Lung (tissue), 12 donors: ENCODE results near the gene HNRNPA1. TPM values are rescaled to one million over a fixed set of nuclear protein-coding genes. Genes with fewer than 3 reads are reported as not detected.
A peak's percentile ranks its signal among the peaks of the same experiment; 100 is the strongest.

Experiments used
- ATAC-seq: fragments of 200-7000 bp; cut with Tn5 transposase; one replicate; pipeline ENCODE4 v1.9.1; 2020; ENCODE audit warnings: moderate number of reproducible peaks; ENCODE audit not compliant: insufficient read depth, low FRiP score
- DNase-seq, 3 donors: peaks; one replicate each; pipeline ENCODE4 v3.0.0-alpha.2; 2013 to 2017
- H3K27ac ChIP-seq, 2 donors: one replicate each; pipeline ENCODE4 v1.5.1; 2013; ENCODE audit warnings: mild to moderate bottlenecking in 2 of 2, moderate library complexity in 2 of 2, control low read depth in 1 of 2, inconsistent platforms in 1 of 2, low read depth in 1 of 2, low read length in 1 of 2
- H3K27me3 ChIP-seq, 3 donors: one replicate each; pipeline ENCODE4 v1.5.1; 2013; ENCODE audit warnings: low read length in 2 of 3; ENCODE audit not compliant: control insufficient read depth in 3 of 3, insufficient read depth in 3 of 3
- H3K36me3 ChIP-seq, 4 donors: one replicate each; pipeline ENCODE4 v1.5.1; 2013; ENCODE audit warnings: low read length in 4 of 4, mild to moderate bottlenecking in 1 of 4, moderate library complexity in 1 of 4; ENCODE audit not compliant: control insufficient read depth in 4 of 4, insufficient read depth in 4 of 4
- H3K4me1 ChIP-seq, 5 donors: one replicate each; pipeline ENCODE4 v1.5.1; 2013; ENCODE audit warnings: low read length in 5 of 5, mild to moderate bottlenecking in 2 of 5, moderate library complexity in 1 of 5; ENCODE audit not compliant: control insufficient read depth in 5 of 5, insufficient read depth in 5 of 5
- H3K4me3 ChIP-seq: one replicate; pipeline ENCODE4 v1.5.1; 2013; ENCODE audit warnings: mild to moderate bottlenecking, control low read depth, moderate library complexity
- H3K9ac ChIP-seq, 2 donors: one replicate each; pipeline ENCODE4 v1.5.1; 2013; ENCODE audit warnings: low read length in 2 of 2, control low read depth in 1 of 2; ENCODE audit not compliant: insufficient read depth in 1 of 2
- H3K9me3 ChIP-seq, 4 donors: one replicate each; pipeline ENCODE4 v1.5.1; 2013; ENCODE audit warnings: low read length in 3 of 4, mild to moderate bottlenecking in 1 of 4, moderate library complexity in 1 of 4; ENCODE audit not compliant: control insufficient read depth in 4 of 4, insufficient read depth in 3 of 4
- WGBS, 2 donors: extraction: QIAGEN DNeasy Blood & Tissue Kit; methylation state at CpG; one replicate each; pipeline ENCODE4 v1.1.7; 2013; 5-methylcytosine and 5-hydroxymethylcytosine counted together
- polyA plus RNA-seq, 2 donors: library from polyadenylated mRNA; stranded (reverse); fragments of 200-250 nt; gene quantifications; one replicate each; pipeline ENCODE4 v1.2.1, GENCODE V29; 2013
- total RNA-seq, 2 donors: library from RNA; depleted of rRNA in 1 of 2; stranded (reverse); fragments of >200 nt in 1 of 2; gene quantifications; one replicate each; pipeline ENCODE4 v1.2.1, GENCODE V29; 2014 to 2021
- TF ChIP-seq, protein P1 (sequence below): IDR thresholded peaks from 2 replicates; pipeline ENCODE4 v1.5.1; 2012; ENCODE audit warnings: mild to moderate bottlenecking; ENCODE audit errors: control extremely low read depth, extremely low read depth
- donor health status: control.
- donor health status: control.
- donor health status: Bipolar disorder and iron deficiency.
- donor health status: healthy.
- donor health status: DM: yes; HTN: yes; CAD: no.

The HNRNPA1 gene
- total and polyA plus RNA-seq, 4 donors: 803 to 937 (median 863) TPM

DNA sequence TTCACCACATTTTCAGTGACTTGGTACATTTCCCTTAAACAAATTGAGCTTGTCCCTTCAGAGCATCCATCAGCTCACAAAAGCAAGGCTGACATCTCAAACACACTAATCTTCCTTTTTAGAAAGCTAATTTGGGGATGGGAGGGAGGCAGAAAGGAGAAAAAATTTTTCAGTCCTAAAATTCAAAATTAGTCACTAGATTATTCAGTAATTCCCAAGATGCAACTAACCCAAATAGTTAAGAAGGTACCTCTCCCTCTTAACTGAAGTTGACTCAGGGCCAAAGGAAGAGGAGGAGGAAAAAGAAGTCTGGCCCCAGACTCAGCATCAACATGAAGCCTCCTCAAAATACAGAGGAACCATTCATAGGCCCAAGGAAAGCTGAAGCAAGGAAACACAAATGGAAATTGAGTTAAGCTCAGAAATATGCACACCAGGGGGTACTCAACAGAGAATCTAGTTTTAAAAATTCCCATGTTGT, 22.3 kb upstream of the HNRNPA1 start:
- TF ChIP-seq, protein P1, sequence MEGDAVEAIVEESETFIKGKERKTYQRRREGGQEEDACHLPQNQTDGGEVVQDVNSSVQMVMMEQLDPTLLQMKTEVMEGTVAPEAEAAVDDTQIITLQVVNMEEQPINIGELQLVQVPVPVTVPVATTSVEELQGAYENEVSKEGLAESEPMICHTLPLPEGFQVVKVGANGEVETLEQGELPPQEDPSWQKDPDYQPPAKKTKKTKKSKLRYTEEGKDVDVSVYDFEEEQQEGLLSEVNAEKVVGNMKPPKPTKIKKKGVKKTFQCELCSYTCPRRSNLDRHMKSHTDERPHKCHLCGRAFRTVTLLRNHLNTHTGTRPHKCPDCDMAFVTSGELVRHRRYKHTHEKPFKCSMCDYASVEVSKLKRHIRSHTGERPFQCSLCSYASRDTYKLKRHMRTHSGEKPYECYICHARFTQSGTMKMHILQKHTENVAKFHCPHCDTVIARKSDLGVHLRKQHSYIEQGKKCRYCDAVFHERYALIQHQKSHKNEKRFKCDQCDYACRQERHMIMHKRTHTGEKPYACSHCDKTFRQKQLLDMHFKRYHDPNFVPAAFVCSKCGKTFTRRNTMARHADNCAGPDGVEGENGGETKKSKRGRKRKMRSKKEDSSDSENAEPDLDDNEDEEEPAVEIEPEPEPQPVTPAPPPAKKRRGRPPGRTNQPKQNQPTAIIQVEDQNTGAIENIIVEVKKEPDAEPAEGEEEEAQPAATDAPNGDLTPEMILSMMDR: no peak
- H3K27ac ChIP-seq: peak overlapping the region in 1 of 2 donors; percentile 11
- peak in 1 of 3 donors; percentile 28 for DNase-seq

GRCh38 chr12:54259194-54260011, 21.1 kb upstream of the HNRNPA1 start:
- ATAC-seq (peak; percentile 87), DNase-seq (peak; percentile 92 to 96 (median 96))
- WGBS, 2 donors: 11% methylated on average over 11 of the region's 11 CpGs
- no peak overlapping the region for H3K4me3 ChIP-seq
- peaks cover 0 to 49% (median 17%) of the 10 kb centered on the region in 5 donors for H3K4me1 ChIP-seq
- H3K9me3 ChIP-seq: no peaks in the 10 kb centered on the region
- TF ChIP-seq, protein P1: no peak
- no peaks in the 10 kb centered on the region for H3K27me3 ChIP-seq
- peak overlapping the region; percentile 80 to 92 for H3K27ac ChIP-seq
- H3K9ac ChIP-seq: peak overlapping the region; percentile 61 to 80
- H3K36me3 ChIP-seq: peaks cover 0 to 18% (median 13%) of the 10 kb centered on the region in 4 donors

More for the DNA sequence above, 22.3 kb upstream of the HNRNPA1 start:
- Histone ChIP-seq H3K36me3 (peaks cover 0 to 20% (median 16%) of the 10 kb centered on the region in 4 donors), H3K27me3 (no peaks in the 10 kb centered on the region), H3K4me3 (no peak overlapping the region), H3K9me3 (no peaks in the 10 kb centered on the region), H3K9ac (no peak overlapping the region), H3K4me1 (peaks cover 0 to 49% (median 17%) of the 10 kb centered on the region in 5 donors)
- ATAC-seq: no peak

DNA sequence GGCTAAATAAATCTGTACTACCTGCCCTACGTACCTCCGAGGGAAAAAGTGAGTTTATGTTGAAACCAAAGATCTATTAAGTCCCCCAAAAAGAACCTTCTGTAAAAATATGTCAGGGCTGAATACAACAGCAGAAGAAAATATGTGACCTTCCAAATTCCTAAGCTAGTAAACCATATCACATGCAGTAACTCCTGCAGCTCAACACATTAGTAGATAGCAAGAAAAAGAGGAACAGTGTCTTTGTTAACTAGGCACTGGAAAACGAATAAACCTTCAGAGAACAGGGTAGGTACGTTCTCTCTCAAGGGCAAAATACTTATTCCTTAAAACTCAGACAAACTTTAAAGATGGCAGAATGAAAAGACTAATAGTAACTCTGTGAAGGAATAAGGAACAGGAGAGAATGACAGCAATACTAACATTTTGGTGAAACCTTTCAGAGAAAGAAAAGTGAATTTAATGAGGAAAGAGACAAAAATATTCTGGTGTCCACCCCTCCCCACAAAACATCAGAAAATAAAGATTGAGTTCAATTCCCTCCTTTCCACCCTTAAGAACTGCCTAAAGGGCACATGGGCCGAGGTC, 18.6 kb upstream of the HNRNPA1 start:
- H3K9me3 ChIP-seq: no peaks in the 10 kb centered on the region
- peaks cover 0 to 49% (median 17%) of the 10 kb centered on the region in 5 donors for H3K4me1 ChIP-seq
- 45 to 64% methylated on average over 5 of the region's 5 CpGs for WGBS, 2 donors
- peaks cover 0 to 5% (median 2%) of the 10 kb centered on the region in 4 donors for H3K36me3 ChIP-seq
- no peak overlapping the region for H3K4me3 ChIP-seq
- peak overlapping the region in 1 of 2 donors; percentile 50 for H3K27ac ChIP-seq
- peak overlapping the region in 1 of 2 donors; percentile 13 for H3K9ac ChIP-seq
- no peak for DNase-seq
- ATAC-seq: no peak
- H3K27me3 ChIP-seq: no peaks in the 10 kb centered on the region
- TF ChIP-seq, protein P1: no peak
